Skeletal muscle satellite cell (primary cell): ENCODE data around the gene DCAKD. TPM values are rescaled to one million over a fixed set of nuclear protein-coding genes. Genes with fewer than 3 reads are reported as not detected.

Experiments used
- H3K27me3 ChIP-seq: 2 replicates; pipeline ENCODE4 v1.7.0; 2013; ENCODE audit warnings: low read length; ENCODE audit not compliant: control insufficient read depth, insufficient read depth
- H3K36me3 ChIP-seq: 2 replicates; pipeline ENCODE4 v1.7.0; 2013; ENCODE audit warnings: mild to moderate bottlenecking, control low read depth, low read length; ENCODE audit not compliant: insufficient read depth
- H3K4me1 ChIP-seq: 2 replicates; pipeline ENCODE4 v1.7.0; 2013; ENCODE audit warnings: low read length; ENCODE audit not compliant: control insufficient read depth, insufficient read depth
- H3K4me2 ChIP-seq: 2 replicates; pipeline ENCODE4 v1.7.0; 2013; ENCODE audit warnings: mild to moderate bottlenecking, low read length
- H3K4me3 ChIP-seq: 2 replicates; pipeline ENCODE4 v1.7.0; 2013; ENCODE audit warnings: low read length
- H3K9ac ChIP-seq: 2 replicates; pipeline ENCODE4 v1.7.0; 2013; ENCODE audit warnings: mild to moderate bottlenecking, low read depth, low read length, moderate library complexity
- H3K9me3 ChIP-seq: replicated peaks from 2 replicates; pipeline ENCODE4 v1.7.0; 2013; ENCODE audit warnings: mild to moderate bottlenecking, control low read depth, low read length
- small RNA-seq: library from RNA; depleted of rRNA; stranded (forward); fragments of <200 nt; gene quantifications from one replicate; pipeline ENCODE3, GENCODE V24; 2012

DCAKD gene

GRCh38 chr17:44977814-44978550, 73.5 kb downstream of the DCAKD start:
- Histone ChIP-seq H3K4me1 (peaks cover 20% of the 10 kb centered on the region), H3K9ac (no peak overlapping the region), H3K4me2 (no peak overlapping the region), H3K27me3 (peaks cover 22% of the 10 kb centered on the region), H3K36me3 (no peaks in the 10 kb centered on the region), H3K9me3 (no peaks in the 10 kb centered on the region), H3K4me3 (no peak overlapping the region)

DNA sequence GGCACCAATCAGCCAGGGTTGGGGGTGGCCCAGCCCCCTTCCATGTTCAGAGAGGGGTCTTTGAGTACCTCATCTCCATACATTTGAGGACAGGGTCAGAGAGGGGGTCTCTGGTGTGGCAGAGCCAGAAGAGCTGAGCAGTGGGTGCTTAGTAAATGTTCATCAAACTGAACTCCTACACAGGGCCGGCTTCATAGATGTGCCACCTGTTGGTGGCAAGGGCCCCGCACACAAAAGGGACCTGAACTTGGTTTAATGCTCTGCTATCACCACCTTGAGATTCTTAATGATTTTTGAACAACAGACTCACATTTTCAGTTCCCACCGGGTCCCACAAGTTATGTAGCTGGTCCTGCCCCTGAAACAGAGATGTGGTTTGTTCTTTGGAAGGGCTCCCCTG, 74.4 kb downstream of the DCAKD start:
- Histone ChIP-seq H3K9ac (no peak overlapping the region), H3K4me3 (no peak overlapping the region), H3K27me3 (peaks cover 22% of the 10 kb centered on the region), H3K4me1 (peaks cover 29% of the 10 kb centered on the region), H3K4me2 (no peak overlapping the region), H3K36me3 (no peaks in the 10 kb centered on the region), H3K9me3 (no peaks in the 10 kb centered on the region)

GRCh38 chr17:44976206-44976605, 75.2 kb downstream of the DCAKD start:
- Histone ChIP-seq H3K4me3 (no peak overlapping the region), H3K36me3 (no peaks in the 10 kb centered on the region), H3K9ac (no peak overlapping the region), H3K4me2 (no peak overlapping the region), H3K9me3 (no peaks in the 10 kb centered on the region), H3K27me3 (peaks cover 22% of the 10 kb centered on the region), H3K4me1 (peaks cover 27% of the 10 kb centered on the region)

Small RNA genes within 50 kb of the gene (small RNA-seq; reads per million reads assigned to genes)
- not detected for gene AC015936.2
- not detected for gene RF00019
